Uterus (tissue), 2 donors: ENCODE measurements around the gene CTIF.

ENCODE experiments used
- CTCF ChIP-seq, 4 experiments: fragments of 200-600 bp in 2 of 4; fragments of 450-650 bp in 2 of 4; sonication (generic) in 2 of 4; IDR thresholded peaks; one replicate each; pipeline ENCODE4 v1.5.1; 2016 to 2019; ENCODE audit warnings: antibody characterized with exemption in 4 of 4, mild to moderate bottlenecking in 2 of 4, moderate library complexity in 1 of 4
- POLR2A ChIP-seq, 2 donors: fragments of 450-650 bp; IDR thresholded peaks; one replicate each; pipeline ENCODE4 v1.6.1; 2016; ENCODE audit warnings: antibody characterized with exemption in 2 of 2, mild to moderate bottlenecking in 1 of 2, moderate library complexity in 1 of 2

GRCh38 chr18:48821845-48822244 lies 283.0 kb downstream of the CTIF start:
- no peak for TF ChIP-seq CTCF (IDR thresholded peaks at IDR 0.05)
- no peak for TF ChIP-seq POLR2A (IDR thresholded peaks at IDR 0.05)
